GM18951 (cell line): ENCODE results near the gene SLC27A3.

Experiments used
- POLR2A ChIP-seq: IDR thresholded peaks from 4 replicates; pipeline ENCODE4 v1.6.1; 2011; ENCODE audit warnings: mild to moderate bottlenecking; ENCODE audit not compliant: insufficient read length, insufficient read depth; ENCODE audit errors: extremely low read depth
- in situ Hi-C: fragments of 300-500 bp; cut with MboI; formaldehyde crosslinking; loops from one replicate; pipeline ENCODE4 v1.12.0; 2022; ENCODE audit warnings: low sequenced_read_pairs, mixed read lengths, inconsistent platforms; ENCODE audit not compliant: unreplicated experiment

SLC27A3 gene

DNA sequence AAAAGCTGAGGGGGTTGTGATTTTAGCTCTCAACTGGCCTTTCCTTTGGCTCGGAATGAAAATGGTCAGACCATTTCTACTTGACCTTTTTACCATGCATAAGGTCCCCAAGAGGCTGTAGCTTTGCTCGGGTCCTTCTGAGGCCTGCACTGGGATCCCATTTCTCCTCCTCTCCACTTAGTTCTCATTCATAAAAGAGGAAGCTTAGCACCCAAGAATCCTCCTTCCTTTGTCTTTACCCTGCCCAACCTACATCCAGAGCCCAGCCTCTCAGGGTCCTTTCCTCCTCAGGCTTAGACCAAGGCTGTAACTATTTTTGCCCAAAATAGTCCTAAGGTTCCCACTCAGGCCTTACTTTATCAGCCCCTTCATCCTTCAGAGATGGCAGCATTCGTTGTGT, 6.0 kb upstream of the SLC27A3 start:
- no peak for TF ChIP-seq POLR2A
- in situ Hi-C loops, result no loop called here

DNA sequence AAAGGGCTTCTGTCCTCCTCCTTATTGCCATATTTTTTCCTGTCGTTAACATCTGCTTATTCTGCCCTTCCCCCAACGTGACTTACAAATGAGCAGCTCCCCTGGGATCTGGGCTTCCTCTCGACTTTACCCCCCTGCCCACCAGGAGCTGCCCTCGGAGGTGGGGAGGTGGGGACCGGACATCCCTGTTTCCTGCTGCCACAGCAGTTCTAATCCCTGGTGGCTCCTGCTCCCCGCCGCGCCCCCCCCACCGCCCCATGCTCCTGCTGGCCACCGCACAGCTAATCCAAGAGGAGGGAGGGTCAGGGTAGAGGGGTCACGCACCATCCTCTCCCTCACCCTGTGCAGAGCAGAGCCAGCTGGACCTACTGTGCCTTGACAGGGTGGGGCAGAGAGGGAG, 4.4 kb upstream of the SLC27A3 start:
- TF ChIP-seq POLR2A, result no peak
- in situ Hi-C loops, result no loop called here

DNA sequence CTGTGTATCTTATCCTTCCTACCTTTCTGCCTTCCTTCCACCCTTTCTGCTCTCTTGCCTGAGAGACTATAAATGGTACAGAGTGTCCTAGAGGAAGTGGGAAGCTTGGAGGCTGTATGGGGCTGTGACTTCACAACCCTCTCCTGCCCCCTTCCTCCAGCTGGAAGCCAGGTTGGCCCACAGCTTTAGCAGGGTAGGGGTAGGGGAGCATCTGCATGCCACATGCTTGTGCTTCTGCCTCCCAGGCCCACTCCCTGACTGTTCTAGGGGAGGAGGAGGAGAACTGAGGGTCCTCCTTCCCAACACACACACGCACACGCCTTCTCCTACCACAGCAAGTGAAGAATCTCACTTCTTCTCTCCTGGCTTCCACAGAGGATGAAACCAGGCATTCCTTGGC, 3.9 kb upstream of the SLC27A3 start:
- in situ Hi-C loops, result no loop called here
- no peak for TF ChIP-seq POLR2A

DNA sequence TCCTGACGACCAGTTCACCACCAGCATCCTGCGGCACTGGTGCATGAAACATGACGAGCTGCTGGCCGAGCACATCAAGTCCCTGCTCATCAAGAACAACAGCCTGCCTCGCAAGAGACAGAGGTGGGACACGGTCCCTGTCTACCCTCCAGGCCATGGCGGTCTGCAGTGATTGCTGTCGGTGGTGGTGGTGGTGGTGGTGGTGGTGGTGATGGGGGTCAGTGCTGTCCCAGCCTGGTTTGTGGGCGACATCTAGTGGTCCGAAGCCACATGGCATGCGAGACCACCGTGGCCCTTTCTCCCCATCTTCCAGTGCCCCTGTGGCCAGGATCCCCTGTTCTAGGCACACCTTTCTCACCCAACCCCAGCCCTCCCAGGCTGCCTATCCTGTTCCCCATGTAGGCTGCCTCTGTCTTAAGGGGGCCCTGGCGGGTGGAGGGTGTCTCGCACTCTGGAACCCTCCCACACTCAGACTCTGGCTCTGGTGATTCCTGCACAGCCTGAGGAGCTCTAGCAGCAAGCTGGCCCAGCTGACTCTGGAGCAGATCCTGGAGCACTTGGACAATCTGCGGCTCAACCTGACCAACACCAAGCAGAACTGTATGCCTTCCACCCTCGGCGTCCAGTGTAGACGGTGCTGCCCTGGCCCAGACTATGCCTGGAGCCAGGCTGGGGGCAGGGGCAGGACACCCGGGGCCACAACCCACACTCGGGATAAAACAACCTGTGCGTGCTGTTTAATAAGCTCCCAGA, 3.2 kb upstream of the SLC27A3 start:
- TF ChIP-seq POLR2A, result no peak
- in situ Hi-C loops, result no loop called here

DNA sequence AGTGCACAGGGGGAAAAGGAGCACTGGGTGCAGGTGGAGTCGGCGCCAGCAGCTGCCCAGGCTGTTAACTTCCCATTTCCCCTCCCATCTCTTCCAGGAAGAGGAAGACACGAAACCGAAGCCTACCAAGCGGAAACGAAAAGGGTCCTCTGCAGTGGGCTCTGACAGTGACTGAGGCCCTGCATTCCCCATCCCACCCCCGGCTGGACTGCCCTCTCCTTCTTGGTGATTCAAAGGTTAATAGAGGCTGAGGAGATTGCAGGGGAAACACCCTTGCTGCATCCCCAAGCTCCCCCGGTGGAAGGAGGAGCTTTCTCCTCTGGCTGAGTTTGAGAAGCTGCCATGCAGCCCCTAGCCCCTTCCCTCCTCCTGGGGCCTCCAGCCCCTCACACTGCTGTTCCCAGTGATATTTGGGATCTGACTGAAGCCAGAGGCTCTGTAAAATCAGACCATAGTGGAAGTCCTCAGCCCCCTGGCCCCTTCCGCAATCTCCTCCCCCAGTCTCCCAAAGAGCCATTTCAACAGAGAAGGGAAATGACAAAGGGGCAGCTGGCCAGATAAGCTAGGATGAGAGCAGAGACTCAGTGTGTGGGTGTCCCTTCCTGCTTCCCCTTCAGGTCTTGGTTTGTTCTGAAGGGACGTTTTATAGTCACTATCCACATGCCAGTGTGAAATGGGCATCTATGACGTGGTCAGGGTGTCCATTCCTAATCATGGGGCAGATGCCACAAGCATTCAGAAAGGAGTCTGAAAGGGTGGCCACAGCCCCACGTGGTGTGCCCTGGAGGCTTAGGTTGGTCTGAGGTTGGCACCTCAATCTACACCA, 1.9 kb upstream of the SLC27A3 start:
- no peak for TF ChIP-seq POLR2A
- in situ Hi-C loops, result no loop called here

DNA sequence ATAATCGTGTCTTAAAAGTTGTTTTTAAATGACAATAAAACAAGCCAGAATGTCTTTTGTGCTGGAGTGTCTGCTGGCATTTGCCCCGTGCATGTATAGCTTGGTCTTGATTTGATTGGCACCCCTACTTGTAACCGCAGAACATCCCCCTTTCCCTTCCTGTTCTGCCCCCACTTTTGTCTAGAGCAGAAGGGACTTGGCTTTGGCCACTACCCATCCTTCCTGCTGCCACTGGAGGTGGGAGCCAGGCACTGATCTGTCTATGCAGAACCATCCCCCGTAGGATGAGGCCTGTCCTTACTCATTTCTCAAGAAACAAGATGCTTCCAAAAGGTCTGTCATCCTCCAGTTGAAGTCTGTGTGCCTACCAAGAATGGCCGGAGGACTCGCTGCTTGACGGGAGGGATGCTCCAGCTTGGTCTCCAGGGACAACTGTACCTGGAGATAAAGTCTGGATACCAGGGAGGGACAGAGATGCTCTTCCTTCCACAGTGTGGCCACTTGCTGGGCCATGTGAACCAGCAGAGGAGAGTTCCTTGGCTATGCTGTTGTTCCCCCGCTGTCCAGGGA, 1.1 kb upstream of the SLC27A3 start:
- no peak for TF ChIP-seq POLR2A
- in situ Hi-C loops, result no loop called here

DNA sequence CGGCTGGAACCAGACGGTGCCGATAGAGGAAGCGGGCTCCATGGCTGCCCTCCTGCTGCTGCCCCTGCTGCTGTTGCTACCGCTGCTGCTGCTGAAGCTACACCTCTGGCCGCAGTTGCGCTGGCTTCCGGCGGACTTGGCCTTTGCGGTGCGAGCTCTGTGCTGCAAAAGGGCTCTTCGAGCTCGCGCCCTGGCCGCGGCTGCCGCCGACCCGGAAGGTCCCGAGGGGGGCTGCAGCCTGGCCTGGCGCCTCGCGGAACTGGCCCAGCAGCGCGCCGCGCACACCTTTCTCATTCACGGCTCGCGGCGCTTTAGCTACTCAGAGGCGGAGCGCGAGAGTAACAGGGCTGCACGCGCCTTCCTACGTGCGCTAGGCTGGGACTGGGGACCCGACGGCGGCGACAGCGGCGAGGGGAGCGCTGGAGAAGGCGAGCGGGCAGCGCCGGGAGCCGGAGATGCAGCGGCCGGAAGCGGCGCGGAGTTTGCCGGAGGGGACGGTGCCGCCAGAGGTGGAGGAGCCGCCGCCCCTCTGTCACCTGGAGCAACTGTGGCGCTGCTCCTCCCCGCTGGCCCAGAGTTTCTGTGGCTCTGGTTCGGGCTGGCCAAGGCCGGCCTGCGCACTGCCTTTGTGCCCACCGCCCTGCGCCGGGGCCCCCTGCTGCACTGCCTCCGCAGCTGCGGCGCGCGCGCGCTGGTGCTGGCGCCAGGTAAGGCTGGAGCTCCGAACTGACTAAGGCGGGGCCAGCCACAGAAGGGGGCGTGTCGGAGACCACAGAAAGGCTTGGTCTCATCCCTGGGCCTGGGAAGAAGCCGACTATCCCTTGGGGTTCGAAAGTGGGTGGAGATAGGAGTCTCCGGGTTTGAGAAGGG, 486 bp downstream of the SLC27A3 start:
- in situ Hi-C loops, result no loop called here
- peak; percentile 51 for TF ChIP-seq POLR2A

DNA sequence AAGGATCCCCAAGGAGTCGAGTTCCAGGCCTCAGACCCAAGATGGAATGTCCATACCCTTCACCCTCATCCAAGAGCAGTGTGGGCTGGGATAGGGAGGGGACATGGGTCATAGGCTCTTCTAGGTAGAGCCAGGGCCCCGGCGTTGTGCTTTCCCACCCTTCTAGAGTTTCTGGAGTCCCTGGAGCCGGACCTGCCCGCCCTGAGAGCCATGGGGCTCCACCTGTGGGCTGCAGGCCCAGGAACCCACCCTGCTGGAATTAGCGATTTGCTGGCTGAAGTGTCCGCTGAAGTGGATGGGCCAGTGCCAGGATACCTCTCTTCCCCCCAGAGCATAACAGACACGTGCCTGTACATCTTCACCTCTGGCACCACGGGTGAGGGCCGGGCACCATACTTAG, 1.1 kb downstream of the SLC27A3 start:
- in situ Hi-C loops, result no loop called here
- no peak for TF ChIP-seq POLR2A

DNA sequence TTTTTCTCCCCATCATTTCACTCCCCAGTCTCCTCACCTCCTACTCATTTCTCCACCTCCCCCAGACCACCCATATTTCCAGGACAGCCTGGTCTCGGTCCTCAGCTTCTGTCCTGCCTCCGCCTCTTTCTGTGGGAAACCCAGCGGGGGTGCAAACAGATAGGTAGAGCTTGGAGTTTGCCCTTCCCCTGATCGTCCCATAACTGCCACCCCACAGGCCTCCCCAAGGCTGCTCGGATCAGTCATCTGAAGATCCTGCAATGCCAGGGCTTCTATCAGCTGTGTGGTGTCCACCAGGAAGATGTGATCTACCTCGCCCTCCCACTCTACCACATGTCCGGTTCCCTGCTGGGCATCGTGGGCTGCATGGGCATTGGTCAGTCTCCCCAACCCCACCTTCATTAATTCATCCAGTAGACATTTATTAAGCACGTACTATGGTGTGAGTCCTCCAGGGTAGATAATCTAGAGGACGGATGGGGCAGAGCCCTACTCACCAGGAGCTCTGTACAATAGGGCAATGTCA, 1.7 kb downstream of the SLC27A3 start:
- in situ Hi-C loops, result no loop called here
- no peak for TF ChIP-seq POLR2A

DNA sequence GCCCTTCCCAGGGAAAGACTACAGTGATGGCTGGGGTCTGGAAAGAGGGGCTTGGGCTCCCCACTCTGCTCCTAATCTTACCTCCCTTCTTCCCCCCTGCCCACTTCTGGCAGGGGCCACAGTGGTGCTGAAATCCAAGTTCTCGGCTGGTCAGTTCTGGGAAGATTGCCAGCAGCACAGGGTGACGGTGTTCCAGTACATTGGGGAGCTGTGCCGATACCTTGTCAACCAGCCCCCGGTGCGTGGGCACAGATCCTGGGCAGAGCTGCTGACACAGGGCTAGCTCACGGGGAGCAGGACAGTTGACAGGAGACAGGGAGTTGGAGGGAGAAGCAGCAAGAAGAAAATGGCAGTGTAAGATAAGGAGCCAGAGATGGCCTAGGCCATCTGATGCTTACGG, 2.4 kb downstream of the SLC27A3 start:
- TF ChIP-seq POLR2A, result no peak
- in situ Hi-C loops, result no loop called here

DNA sequence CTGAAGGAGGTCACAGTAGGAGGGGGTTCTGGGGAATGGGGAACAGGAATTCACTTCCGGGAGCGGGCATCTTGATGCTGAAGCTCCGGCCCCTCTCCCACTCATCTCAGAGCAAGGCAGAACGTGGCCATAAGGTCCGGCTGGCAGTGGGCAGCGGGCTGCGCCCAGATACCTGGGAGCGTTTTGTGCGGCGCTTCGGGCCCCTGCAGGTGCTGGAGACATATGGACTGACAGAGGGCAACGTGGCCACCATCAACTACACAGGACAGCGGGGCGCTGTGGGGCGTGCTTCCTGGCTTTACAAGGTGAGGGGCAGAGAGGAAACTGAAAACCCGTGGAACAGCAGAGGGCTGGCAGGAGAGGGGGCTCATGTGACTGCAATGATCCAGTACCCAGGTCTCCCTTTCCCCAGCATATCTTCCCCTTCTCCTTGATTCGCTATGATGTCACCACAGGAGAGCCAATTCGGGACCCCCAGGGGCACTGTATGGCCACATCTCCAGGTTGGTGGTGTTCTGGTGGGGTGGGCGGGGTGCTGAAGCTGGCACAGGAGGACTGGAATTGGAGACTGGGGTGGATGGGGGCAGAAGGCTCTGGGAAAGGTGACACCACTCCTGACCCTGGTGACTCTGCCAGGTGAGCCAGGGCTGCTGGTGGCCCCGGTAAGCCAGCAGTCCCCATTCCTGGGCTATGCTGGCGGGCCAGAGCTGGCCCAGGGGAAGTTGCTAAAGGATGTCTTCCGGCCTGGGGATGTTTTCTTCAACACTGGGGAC, 3.0 kb downstream of the SLC27A3 start:
- in situ Hi-C loops, result no loop called here
- TF ChIP-seq POLR2A, result no peak
